Muscle of back (tissue), 11 donors: ENCODE data around the gene TBATA. TPM values are rescaled to one million over a fixed set of nuclear protein-coding genes. Genes with fewer than 3 reads are reported as not detected.
"Not testable (repeated sequence)": the region's sequence is repeated elsewhere in the genome, so short reads cannot be mapped to it uniquely, and the experiment has no call there.

Source experiments
- DNase-seq, 3 donors: peaks; one replicate each; pipeline versions ENCODE4 v3.0.0 to v3.0.0-alpha.2; 2013
- polyA plus RNA-seq, 10 donors: library from polyadenylated mRNA; unstranded; fragments of 120-200 nt; gene quantifications; one replicate each; pipeline ENCODE4 v1.2.1, GENCODE V29; 2013; ENCODE audit not compliant: insufficient read length in 10 of 10

Gene TBATA
- polyA plus RNA-seq, 10 donors, result 0.14 to 0.19 TPM; not detected in 8

GRCh38 chr10:70779088-70779487 lies 6.1 kb downstream of the TBATA start:
- peak in 1 of 3 donors; percentile 45 for DNase-seq

GRCh38 chr10:70778267-70778924 lies 6.8 kb downstream of the TBATA start:
- no peak for DNase-seq

GRCh38 chr10:70777063-70777875 lies 7.9 kb downstream of the TBATA start:
- no peak for DNase-seq

GRCh38 chr10:70776455-70777005 lies 8.6 kb downstream of the TBATA start:
- no peak for DNase-seq

- no peak for DNase-seq
These were observed 9.3 kb downstream of the TBATA start for GRCh38 chr10:70775679-70776454.

GRCh38 chr10:70774810-70775678 lies 10.1 kb downstream of the TBATA start:
- peak in 1 of 3 donors; percentile 31 for DNase-seq

GRCh38 chr10:70773965-70774809 lies 11.0 kb downstream of the TBATA start:
- no peak for DNase-seq

GRCh38 chr10:70773461-70773860 lies 11.7 kb downstream of the TBATA start:
- DNase-seq, result no peak

- no peak for DNase-seq
These were observed 12.6 kb downstream of the TBATA start for GRCh38 chr10:70772627-70773026.

GRCh38 chr10:70771311-70772194 lies 13.6 kb downstream of the TBATA start:
- no peak for DNase-seq

- not testable (repeated sequence) for DNase-seq
These were observed 14.7 kb downstream of the TBATA start for GRCh38 chr10:70770516-70770915.

- no peak for DNase-seq
These were observed 15.2 kb downstream of the TBATA start for GRCh38 chr10:70770001-70770400.

- DNase-seq, result no peak
These were observed 16.1 kb downstream of the TBATA start for GRCh38 chr10:70769121-70769520.

GRCh38 chr10:70768026-70768685 lies 17.0 kb downstream of the TBATA start:
- not testable (repeated sequence) for DNase-seq

- DNase-seq, result no peak
These were observed 19.2 kb downstream of the TBATA start for GRCh38 chr10:70765794-70766594.

- DNase-seq, result no peak
These were observed 21.6 kb downstream of the TBATA start for GRCh38 chr10:70763567-70763966.

- no peak for DNase-seq
These were observed 22.6 kb downstream of the TBATA start for GRCh38 chr10:70762441-70763175.
